Left cardiac atrium (tissue), 4 donors: ENCODE results near the gene PKLR. TPM values are rescaled to one million over a fixed set of nuclear protein-coding genes. Genes with fewer than 3 reads are reported as not detected.
"Not testable (repeated sequence)": the region's sequence is repeated elsewhere in the genome, so short reads cannot be mapped to it uniquely, and the experiment has no call there.

Source experiments
- ATAC-seq, 2 donors: fragments of 200-7000 bp; cut with Tn5 transposase; one replicate each; pipeline ENCODE4 v1.9.1; 2020; ENCODE audit warnings: mild to moderate bottlenecking in 2 of 2, moderate library complexity in 2 of 2
- DNase-seq: peaks from one replicate; pipeline ENCODE4 v3.0.0-alpha.2; 2020
- intact Hi-C, 2 donors: fragments of 100-400 bp; cut with DNase I; formaldehyde crosslinking; loops; one replicate each; pipeline versions ENCODE4 v1.14.1 to v1.15.1; 2022 to 2023
- total RNA-seq, 2 donors: library from RNA; stranded (reverse); fragmentation: NEBNext Ultra II Directional; extraction: Animal tissue kit (Norgen Biotek cat#: 25700); gene quantifications; one replicate each; pipeline ENCODE4 v1.2.1, GENCODE V29; 2021
- donor health status: DM: no; HTN: yes; CAD: no.
- donor health status: DM: no; HTN: yes; CAD: no; lungs with severe emphysema.
- donor health status: DM: yes; HTN: yes; CAD: no.
- donor health status: Dilated cardiomyopathy.

PKLR gene
- total RNA-seq, 2 donors from 2014 or later = not detected

DNA sequence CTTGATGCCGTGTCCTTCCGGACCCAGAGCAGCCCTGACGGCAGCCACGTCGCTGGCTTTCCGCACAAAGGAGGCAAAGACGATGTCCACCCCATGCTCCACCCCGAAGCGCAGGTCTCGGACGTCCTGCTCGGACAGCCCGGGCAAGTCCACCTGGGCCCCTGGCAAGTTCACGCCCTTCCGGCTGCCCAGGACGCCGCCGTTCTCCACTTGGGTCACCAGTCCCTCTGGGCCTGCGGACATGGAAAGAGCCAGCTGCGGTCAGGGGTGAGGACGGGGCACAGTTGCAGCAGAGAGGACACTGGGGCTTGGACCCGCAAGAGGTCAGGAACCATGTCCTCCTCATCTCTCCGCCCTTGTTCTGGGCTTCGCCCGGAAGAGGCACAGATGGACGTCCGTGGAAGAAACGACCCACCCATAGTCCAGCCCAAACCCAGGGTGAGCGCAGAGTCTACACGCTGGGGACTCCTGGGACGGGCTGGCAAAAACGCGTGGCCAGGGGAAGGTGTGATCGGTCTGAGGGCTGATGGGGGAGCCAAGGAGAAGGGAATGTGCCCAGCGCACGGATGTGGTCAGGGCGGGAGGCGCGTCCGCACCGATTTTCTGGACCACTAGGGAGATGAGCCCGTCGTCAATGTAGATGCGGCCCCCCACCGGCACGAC lies 6.6 kb downstream of the PKLR start:
- intact Hi-C loops = no loop called here
- peak; percentile 30 to 32 for ATAC-seq
- no peak for DNase-seq

DNA sequence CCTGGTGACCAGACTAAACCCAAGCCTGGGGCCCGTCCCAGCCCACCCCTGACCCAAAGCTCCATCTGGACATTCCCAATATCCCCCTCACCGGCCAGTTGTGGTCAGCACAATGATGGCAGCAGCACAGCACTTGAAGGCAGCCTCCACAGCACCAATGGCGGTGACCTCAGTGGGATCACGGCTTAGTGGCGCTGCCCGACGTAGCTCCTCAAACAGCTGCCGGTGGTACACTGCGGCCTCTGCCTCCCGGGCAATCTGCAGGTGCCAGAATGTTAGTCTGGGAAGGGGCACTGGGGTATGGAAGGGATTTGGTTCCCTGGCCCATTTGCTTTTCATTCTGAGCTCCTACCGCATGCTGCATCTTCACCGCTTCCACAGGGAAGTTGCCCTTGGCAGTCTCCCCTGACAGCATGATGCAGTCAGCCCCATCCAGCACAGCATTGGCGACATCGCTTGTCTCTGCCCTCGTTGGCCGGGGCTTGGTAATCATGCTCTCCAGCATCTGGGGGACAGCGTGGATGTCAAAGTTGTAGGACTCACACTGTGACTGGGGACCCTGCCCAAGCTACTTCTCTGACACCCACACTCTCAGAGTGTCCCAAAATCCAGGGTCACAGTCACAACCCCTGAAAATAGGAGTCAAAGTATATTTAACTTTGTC lies 8.0 kb downstream of the PKLR start:
- ATAC-seq (no peak), DNase-seq (no peak)
- intact Hi-C loops = no loop called here

DNA sequence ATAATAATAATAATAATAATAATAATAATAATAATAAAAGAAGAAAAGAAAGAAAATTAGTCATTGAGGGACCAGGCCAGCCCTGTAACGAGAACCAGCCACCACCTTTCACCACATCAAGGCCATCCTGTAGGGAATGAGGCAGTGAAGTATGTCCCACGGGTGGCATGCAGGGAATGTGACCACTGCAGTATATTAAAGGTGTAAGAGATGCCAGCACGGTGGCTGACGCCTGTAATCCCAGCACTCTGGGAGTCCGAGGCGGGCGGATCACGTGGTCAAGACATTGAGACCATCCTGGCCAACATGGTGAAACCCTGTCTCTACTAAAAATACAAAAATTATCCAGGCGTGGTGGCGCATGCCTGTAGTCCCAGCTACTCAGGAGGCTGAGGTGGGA lies 10.2 kb downstream of the PKLR start:
- DNase-seq, ATAC-seq, intact Hi-C loops: not testable (repeated sequence)

DNA sequence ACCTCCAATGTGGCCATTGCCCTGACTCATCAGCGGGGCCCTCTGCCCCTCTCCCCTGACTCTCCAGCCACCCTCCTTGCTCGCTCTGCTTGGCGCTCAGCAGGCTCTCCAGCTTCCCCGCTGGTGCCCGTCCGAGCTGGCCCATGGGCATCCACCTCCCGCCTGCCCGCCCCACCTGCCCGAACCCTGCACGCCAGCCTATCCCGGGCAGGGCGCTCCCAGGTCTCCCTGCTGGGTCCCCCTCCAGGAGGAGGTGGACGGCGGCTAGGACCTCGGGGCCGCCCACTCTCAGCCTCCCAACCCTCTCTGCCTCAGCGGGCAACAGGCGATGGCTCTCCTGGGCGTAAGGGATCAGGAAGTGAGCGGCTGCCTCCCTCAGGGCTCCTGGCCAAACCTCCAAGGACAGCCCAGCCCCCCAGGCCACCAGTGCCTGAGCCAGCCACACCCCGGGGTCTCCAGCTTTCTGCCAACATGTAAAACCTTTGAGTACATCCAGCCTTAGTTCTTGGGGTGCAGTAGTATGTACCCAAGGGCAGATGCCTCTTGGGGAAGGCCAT lies 13.2 kb downstream of the PKLR start:
- intact Hi-C loops = no loop called here
- DNase-seq = no peak
- no peak for ATAC-seq

DNA sequence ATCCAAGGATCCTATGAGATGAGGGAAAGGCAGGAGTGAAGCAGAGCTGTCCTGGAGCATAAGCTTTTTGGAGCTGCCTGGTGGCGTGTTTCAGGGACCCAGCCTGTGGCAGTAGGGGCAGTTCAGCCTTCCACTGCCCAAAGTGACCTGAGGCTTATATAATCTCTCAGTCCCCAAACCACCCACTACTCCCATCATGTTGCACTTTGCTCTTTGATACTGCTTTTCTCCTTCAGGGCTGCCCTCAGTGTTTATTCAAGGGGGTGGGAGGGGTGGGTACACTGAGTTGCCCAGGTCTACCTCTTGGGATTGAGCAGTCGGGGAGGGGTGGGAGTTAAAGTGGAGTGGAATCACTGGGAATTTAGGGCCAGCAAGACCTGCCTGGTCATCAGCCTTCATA lies 14.7 kb downstream of the PKLR start:
- DNase-seq = no peak
- ATAC-seq = no peak
- intact Hi-C loops = no loop called here

DNA sequence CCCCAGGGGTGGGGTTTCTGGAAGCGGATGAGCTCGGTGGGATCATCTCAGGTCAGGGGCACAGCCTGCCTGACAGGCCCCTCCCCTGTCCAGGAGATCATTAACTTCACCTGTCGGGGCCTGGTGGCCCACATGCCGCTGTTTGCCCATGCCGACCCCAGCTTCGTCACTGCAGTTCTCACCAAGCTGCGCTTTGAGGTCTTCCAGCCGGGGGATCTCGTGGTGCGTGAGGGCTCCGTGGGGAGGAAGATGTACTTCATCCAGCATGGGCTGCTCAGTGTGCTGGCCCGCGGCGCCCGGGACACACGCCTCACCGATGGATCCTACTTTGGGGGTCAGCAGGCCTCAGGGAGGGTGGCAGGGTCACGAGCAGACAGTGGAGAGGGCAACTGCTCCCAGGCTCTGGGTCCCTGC lies 15.6 kb downstream of the PKLR start:
- DNase-seq (no peak), ATAC-seq (no peak)
- intact Hi-C loops = no loop called here

DNA sequence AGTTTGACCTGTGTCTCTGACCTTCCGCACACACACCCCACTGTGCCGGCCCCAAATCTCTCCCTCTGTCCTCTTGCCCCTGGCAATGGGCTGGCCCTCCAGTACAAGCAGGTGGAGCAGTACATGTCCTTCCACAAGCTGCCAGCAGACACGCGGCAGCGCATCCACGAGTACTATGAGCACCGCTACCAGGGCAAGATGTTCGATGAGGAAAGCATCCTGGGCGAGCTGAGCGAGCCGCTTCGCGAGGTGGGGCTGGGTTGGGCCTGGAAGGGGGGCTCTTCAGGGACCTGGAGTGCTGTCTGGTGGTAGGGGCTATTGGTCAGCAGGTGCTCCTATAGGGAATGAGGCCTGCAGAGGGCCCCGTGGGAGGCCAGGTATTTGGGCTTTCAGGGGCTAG lies 16.2 kb downstream of the PKLR start:
- no peak for ATAC-seq
- intact Hi-C loops = no loop called here

DNA sequence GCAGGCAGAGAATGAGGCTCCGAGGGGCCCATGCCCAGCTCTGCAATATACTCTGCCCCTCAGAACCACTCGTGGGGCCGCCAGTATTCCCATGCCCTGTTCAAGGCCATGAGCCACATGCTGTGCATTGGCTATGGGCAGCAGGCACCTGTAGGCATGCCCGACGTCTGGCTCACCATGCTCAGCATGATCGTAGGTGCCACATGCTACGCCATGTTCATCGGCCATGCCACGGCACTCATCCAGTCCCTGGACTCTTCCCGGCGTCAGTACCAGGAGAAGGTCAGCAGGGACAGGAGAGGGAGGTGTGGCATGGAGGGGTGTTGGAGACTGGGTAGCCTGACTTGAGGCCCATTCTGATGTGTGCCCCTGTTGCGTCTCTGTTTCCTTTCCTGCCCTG lies 16.8 kb downstream of the PKLR start:
- ATAC-seq (no peak), DNase-seq (no peak)
- intact Hi-C loops = no loop called here

More for the DNA sequence above, 16.2 kb downstream of the PKLR start:
- no peak for DNase-seq

DNA sequence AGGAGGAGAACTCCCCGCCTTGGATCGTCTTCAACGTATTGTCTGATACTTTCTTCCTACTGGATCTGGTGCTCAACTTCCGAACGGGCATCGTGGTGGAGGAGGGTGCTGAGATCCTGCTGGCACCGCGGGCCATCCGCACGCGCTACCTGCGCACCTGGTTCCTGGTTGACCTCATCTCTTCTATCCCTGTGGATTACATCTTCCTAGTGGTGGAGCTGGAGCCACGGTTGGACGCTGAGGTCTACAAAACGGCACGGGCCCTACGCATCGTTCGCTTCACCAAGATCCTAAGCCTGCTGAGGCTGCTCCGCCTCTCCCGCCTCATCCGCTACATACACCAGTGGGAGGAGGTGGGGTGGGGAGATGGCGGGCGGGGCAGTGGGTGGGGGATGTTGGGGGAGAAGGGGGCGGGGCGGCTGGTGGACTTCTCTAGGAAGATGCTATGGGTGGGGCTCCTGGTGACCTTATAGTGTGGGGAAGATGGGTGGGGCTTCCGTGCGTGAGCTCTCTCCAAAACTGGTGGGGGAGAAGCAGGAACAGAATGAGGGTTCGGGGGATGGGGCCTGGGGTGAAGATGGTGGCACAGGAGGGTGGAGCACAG lies 18.6 kb downstream of the PKLR start:
- intact Hi-C loops = no loop called here
- DNase-seq (no peak), ATAC-seq (no peak)

DNA sequence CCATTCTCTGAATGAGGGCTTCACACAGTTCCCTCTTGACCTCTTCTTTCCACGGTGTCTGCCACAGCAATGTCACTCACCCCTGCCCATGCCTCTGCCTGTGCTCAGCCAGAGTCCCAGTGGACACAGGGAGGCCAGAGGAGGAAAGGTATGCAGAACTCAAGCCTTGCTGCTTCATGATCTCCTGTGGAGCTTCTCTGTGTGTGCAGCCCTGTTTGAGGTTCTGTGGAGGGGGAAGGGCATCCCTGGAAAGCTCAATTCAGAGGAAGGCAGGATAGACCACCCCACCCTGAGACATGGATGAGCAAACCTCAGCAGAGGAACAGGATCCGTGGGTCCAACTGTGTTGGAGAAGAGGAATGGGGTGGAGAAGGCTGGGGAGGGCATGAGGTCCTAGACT lies 22.0 kb downstream of the PKLR start:
- ATAC-seq (no peak), DNase-seq (no peak)
- intact Hi-C loops = loop anchor here (2.0 to 5.0 kb wide), 2 partner anchors 43 to 44 kb away; partner anchors contain the start of gene RUSC1 (in 1 of the 2)

DNA sequence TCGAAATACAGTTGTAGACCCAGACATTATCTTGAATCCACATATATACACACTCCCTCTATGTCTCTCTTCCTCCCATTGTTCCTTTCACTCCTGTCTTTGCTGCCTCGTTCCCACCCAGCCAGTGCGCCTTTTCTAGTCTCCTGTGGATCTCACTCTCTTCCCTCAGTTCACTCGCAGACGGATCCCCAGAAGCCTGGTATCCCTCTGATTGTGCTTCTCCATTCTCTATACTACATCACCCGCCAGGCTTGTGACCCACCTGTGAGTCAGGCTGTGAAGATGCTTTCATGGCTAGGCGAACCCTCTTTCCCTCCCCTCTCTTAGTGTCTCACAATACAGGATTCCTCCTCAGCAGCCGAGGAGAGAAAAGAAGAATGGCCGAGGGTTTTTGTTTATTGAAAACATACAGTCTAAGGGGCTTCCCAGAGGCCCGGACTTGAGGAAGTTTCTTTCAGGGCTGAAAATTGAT lies 22.5 kb downstream of the PKLR start:
- no peak for DNase-seq

DNA sequence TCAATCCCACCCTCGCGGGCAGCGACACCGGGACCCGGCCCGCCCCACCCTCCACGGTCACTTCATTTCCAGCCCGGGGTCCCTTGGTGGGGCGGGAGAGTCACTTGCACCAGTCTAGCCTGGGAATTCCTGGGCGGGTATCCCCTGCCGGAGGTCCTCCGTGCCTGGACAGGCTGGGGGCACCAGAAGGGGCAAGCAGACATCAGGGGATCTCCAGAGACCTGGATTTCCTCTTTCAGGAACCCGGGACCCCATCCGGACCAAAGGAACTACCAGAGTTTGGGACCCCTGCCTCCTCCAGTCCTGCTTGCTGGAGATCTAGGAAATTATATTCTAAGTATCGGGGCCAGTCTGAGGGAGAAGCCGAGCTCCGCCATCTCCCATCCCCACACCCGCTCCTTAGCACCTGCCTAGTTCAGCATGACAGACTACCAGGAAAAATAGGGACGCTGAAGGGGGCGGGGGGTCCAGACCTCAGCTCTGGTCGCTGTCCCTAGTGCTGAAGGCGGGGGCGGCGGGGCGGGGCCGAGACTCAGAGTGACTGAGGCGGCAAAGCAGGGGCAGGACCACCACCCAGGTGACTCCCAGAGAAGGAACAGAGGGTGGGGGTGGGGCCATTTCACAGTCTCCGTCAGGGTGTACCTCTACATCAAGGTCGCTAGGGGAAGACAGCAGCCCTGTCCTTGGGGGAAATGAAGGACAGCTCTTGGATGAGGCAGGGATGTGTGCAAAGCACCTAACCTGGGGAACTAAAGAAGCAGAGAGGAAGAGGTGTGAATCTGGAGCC lies 23.1 kb downstream of the PKLR start:
- DNase-seq (peak; percentile 70), ATAC-seq (peak; percentile 14 to 21)
- intact Hi-C loops = loop anchor here (2.0 to 5.0 kb wide), 2 partner anchors 44 to 45 kb away; partner anchors contain the start of gene RUSC1 (in 1 of the 2)

More for the DNA sequence above, 22.5 kb downstream of the PKLR start:
- intact Hi-C loops = loop anchor here (2.0 to 5.0 kb wide), 2 partner anchors 44 kb away; partner anchors contain the start of gene RUSC1 (in 1 of the 2)
- ATAC-seq = no peak

DNA sequence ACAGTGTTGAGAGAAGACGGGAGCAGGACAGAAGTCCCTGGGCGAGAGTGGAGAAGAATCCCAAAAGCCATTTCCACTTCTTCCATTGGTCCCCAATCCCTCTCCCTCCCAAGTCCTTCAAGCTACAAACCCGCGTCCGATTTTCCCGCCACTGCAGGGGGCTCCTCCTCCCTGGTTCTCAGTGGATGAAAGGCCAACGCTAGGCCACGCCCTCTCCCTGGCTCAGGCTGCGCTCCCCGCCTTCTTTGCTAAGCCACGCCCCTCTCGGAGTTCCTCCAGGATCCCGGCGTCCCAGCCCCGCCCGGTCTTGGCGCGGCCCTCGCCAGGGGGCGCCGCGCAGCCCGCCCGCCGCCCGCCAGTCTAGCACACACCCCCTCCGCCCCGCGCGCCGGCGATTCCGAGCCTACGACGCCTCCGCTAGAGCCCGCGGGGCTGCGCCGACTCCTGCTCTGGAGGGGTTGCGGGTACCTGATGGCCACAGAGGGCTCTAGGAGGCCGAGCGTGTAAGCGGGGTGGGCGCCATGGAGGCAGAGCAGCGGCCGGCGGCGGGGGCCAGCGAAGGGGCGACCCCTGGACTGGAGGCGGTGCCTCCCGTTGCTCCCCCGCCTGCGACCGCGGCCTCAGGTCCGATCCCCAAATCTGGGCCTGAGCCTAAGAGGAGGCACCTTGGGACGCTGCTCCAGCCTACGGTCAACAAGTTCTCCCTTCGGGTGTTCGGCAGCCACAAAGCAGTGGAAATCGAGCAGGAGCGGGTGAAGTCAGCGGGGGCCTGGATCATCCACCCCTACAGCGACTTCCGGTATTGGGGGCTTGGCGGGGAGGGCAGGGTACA lies 24.0 kb downstream of the PKLR start, which contains the start of gene HCN3:
TSS of gene HCN3 (plus strand) at position 394 of the 832 bp plus-strand sequence. CDS start at position 522, 128 bp downstream.
- DNase-seq = peak; percentile 99
- ATAC-seq = peak; percentile 88 to 89
- intact Hi-C loops = loop anchor here in 1 of 2 donors (5.0 kb wide), 1 partner anchor 45 kb away; the partner anchor contains the start of gene RUSC1

DNA sequence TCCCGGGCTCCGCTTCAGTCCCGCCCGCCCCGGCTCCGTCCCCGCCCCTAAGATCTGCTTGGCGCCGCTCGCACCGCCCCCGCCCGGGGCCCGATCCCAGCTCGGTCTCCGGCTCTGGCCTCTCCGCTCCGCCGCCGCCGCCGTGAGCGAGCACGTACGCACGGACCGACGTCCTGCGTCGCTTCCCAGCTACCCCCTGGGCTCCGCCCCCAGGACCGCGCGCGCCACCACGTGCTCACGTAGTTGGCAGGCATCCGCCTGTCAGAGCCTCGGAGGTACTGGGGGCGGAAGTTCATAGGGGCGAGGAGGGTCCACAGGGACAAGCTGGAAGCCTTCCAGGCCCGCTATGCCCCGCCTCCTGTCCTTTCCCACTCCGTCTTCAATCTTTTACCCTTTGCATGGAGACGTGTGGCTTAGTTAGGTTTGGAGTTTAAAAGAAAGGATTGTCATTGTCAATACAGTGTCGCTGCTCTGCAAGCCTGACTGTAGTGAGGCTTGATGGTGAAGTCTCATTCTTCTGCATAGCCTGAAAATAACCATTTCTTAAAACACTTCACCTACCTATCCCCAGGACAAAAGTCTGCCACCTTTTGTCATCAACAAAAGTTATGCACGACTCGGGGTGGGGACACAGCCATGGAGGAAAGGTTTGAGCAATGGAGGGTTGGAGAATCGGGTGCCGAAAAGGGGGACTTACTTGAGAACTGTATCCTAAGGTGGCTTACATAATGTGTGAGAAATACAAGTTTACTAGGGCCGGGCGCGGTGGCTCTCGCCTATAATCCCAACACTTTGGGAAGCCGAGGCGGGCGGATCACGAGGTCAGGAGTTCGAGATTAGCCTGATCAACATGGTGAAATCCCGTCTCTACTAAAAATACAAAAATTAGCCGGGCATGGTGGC lies 27.6 kb downstream of the PKLR start, which contains the start of gene CLK2:
TSS of gene CLK2 (minus strand) at position 162 of the 903 bp plus-strand sequence. CDS start 2,527 bp downstream, outside the sequence.
- ATAC-seq = peak; percentile 91 to 93
- intact Hi-C loops = loop anchor here in 1 of 2 donors (2.0 kb wide), 1 partner anchor 35 kb away; the partner anchor contains the start of gene FDPS
- peak; percentile 97 for DNase-seq

DNA sequence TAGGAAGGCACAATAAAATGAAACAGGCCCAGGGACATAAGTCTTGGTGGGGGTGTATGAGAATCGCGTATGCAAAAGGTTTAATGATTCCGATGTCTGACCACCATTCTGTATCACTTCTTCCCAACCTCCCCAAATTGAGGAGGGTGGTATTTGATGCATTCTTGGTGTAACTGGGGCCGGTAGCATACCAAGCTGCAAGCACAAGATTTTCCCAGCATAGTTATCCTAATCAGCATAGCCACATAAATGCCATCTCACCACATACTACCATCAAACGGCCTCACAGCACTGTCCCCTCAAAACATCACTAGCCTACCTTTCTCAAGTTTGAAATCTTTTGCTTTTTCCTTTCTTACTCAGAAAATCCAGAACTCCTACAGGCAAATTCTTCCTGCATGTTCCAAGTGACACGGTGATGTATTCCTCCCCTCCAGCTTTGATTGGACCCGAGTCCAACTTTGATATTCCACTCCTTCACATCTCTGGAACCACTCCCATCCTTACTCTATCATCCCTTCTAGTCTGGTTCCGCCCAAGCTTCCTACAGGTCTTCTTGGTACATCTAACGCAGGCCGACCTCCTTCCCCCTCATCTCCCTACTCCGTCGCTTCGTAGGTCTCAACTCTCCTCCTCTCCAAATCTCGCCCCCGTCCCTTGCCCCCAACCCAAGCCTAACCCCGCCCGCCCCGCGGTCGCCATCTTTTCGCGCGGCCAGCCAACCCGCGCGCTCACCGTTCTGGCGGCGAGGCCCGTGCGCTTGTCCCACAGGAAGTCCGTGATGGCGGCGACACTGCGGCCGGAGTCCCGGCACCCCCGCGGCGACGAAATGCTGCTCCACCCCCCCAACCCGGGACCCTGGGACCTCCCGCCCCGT lies 28.5 kb downstream of the PKLR start:
- no peak for DNase-seq
- ATAC-seq = peak; percentile 49 to 51
- intact Hi-C loops = loop anchor here in 1 of 2 donors (2.0 kb wide), 1 partner anchor 36 kb away; the partner anchor contains the start of gene FDPS

DNA sequence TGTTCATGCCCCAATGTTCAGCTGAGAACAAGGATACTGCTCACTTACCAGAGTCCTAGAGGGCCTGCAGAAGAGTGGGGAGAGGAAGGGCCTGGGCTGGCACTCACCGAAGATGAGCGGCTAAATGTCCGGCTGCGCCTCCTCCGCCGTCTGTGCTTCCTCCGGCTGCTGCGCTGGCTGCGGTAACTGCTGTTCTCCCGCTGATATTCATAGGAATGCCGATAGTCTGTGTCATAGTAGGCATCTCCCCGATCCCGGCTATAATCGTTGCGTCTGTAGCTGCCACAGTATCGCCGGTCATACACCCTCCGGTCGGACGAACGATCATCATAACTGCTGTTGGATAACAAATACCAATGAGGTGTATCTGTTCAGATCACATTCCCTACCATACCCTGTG lies 31.9 kb downstream of the PKLR start:
- DNase-seq (no peak), ATAC-seq (no peak)
- intact Hi-C loops = no loop called here
